Activated CD4-positive, alpha-beta T cell treated with anti-CD3 and anti-CD28 coated beads, Interleukin-10, Interleukin-2, amounts not matched to agents 100 ng/mL and 50 ng/mL, durations not matched to agents 16 hours and 8 hours (primary cell): ENCODE results near the gene POTEI.
"Not testable (repeated sequence)": the region's sequence is repeated elsewhere in the genome, so short reads cannot be mapped to it uniquely, and the experiment has no call there.

Experiments used
- DNase-seq: peaks from one replicate; pipeline ENCODE4 v3.0.0-alpha.2; 2020

Gene POTEI

DNA sequence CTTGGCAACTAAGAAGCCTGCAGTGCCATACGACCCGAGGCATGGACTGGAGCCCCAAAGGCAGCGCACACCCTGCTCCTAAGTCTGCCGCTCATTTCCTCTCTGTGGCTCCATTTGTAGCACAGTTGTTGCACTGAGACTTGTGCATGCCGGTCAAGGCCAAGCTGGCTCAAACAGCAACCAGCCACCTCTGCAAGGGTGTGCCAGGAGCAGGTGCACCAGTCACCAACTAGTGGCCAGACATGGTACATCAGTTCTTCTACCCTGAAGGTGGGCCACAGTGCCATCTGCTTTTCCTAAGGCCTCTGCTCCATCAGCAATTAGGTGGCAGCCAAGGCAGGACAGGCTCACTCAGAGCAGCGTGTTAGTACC, 54.4 kb downstream of the POTEI start:
- DNase-seq, result peak; percentile 11

- DNase-seq, result not testable (repeated sequence)
Measured at GRCh38 chr2:130453955-130454711, 55.0 kb downstream of the POTEI start.

DNA sequence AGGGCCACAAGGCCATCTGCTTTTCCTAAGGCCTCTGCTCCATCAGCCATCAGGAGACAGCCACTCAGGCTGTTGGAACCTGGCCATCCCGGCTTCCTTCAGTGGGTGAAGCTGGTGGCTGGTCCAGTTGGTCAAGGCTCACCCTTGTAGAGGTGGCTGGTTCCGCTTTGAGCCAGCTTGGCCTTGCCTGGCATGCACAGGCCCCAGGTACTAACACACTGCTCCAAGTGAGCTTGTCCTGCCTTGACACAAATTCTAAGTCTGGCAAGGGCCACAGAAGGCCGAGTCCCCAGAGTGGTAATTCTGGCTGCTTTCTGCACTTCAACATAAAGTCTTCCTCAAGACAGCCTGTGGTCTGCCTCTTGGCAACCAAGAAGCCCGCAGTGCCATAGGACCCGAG, 56.2 kb downstream of the POTEI start:
- not testable (repeated sequence) for DNase-seq

DNA sequence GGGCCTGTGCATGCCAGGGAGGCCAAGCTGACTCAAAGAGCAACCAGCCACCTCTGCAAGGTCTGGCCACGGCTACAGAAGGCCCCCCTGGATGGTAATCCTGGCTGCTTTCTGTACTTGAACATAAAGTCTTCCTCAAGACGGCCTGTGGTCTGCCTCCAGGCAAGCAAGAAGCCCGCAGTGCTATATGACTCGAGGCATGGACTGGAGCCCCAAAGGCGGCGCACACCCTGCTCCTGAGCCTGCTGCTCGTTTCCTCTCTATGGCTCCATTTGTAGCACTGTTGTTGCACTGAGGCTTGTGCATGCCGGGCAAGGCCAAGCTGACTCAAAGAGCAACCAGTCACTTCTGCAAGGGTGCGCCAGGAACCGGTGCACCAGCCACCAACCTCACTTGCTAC, 57.3 kb downstream of the POTEI start:
- DNase-seq, result peak; percentile 46

GRCh38 chr2:130451278-130451677, 57.9 kb downstream of the POTEI start:
- DNase-seq, result peak; percentile 18

DNA sequence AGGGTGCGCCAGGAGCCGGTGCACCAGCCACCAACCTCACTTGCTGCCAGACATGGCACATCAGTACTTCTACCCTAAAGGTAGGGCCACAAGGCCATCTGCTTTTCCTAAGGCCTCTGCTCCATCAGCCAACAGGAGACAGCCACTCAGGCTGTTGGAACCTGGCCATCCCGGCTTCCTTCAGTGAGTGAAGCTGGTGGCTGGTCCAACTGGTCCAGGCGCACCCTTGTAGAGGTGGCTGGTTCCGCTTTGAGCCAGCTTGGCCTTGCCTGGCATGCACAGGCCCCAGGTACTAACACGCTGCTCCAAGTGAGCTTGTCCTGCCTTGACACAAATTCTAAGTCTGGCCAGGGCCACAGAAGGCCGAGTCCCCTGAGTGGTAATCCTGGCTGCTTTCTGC, 58.8 kb downstream of the POTEI start:
- DNase-seq, result not testable (repeated sequence)

DNA sequence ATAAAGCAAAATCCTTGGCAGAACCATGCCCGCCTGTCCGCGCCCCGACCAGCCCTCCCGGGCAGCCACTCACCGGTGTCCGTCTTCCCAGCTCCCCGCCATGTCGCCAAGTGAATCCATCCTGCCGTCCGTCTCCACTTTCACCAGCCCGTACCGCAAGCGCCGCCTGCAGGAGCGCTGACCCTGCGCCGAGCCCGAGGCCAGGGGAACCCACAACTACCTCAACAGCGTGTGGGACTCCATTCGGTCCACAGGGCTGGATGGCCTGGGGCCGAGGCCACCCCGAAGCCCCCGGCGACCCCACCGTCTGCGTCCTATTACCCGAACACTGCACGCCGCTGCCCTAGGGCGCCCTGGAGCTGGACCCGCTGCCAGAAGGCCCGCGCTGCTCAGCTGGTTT, 81.5 kb downstream of the POTEI start:
- DNase-seq, result peak; percentile 18

DNA sequence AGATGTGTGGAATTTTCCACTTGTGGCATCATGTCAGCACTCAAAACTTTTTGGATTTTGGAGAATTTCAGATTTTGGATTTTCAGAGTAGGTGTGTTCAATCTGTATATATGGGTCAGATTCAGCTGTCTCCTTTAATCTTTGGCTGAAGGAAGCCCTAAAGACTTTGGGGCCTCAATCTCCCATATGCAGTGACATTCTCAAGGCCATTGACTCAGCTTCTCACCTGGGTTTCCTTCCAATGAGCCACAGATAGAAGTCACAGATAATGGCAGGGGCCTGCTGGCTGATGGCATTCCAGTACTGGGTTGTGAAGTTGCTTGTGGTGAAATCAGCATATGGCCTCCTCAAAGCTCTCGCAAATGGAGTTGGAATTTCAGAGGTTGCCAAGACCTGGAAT, 90.3 kb downstream of the POTEI start:
- not testable (repeated sequence) for DNase-seq

GRCh38 chr2:130416693-130417092, 92.4 kb downstream of the POTEI start:
- peak; percentile 24 for DNase-seq
